ENCODE measurements around the gene USP48.

The USP48 gene

GRCh38 chr1:21749859-21750468 lies 33.0 kb downstream of the USP48 start:
- no peak for DNase-seq (ENCODE audit: low read depth, low spot score)

GRCh38 chr1:21749109-21749508 lies 33.8 kb downstream of the USP48 start:
- DNase-seq (ENCODE audit: low read depth, low spot score) = no peak

- no peak for DNase-seq (ENCODE audit: low read depth, low spot score)
These were observed 39.5 kb downstream of the USP48 start for GRCh38 chr1:21743476-21743875.

GRCh38 chr1:21742578-21742977 lies 40.4 kb downstream of the USP48 start:
- DNase-seq (ENCODE audit: low read depth, low spot score) = no peak

- DNase-seq (ENCODE audit: low read depth, low spot score) = no peak
These were observed 41.7 kb downstream of the USP48 start for GRCh38 chr1:21741206-21741605.

- no peak for DNase-seq (ENCODE audit: low read depth, low spot score)
These were observed 46.1 kb downstream of the USP48 start for GRCh38 chr1:21736876-21737275.

GRCh38 chr1:21736011-21736410 lies 46.9 kb downstream of the USP48 start:
- DNase-seq (ENCODE audit: low read depth, low spot score) = no peak

- DNase-seq (ENCODE audit: low read depth, low spot score) = no peak
These were observed 48.4 kb downstream of the USP48 start for GRCh38 chr1:21734526-21734925.

GRCh38 chr1:21732664-21733063 lies 50.3 kb downstream of the USP48 start:
- DNase-seq (ENCODE audit: low read depth, low spot score) = no peak

GRCh38 chr1:21725748-21726392 lies 57.1 kb downstream of the USP48 start:
- peak; percentile 14 for DNase-seq (ENCODE audit: low read depth, low spot score)

GRCh38 chr1:21724570-21724969 lies 58.4 kb downstream of the USP48 start:
- DNase-seq (ENCODE audit: low read depth, low spot score) = no peak

GRCh38 chr1:21724098-21724497 lies 58.9 kb downstream of the USP48 start:
- DNase-seq (ENCODE audit: low read depth, low spot score) = no peak

- no peak for DNase-seq (ENCODE audit: low read depth, low spot score)
These were observed 61.5 kb downstream of the USP48 start for GRCh38 chr1:21721295-21721985.

GRCh38 chr1:21716169-21716568 lies 66.8 kb downstream of the USP48 start:
- DNase-seq (ENCODE audit: low read depth, low spot score) = no peak

GRCh38 chr1:21707891-21708290 lies 75.1 kb downstream of the USP48 start:
- no peak for DNase-seq (ENCODE audit: low read depth, low spot score)

GRCh38 chr1:21707086-21707840 lies 75.7 kb downstream of the USP48 start:
- no peak for DNase-seq (ENCODE audit: low read depth, low spot score)

- peak; percentile 35 for DNase-seq (ENCODE audit: low read depth, low spot score)
These were observed 76.7 kb downstream of the USP48 start for GRCh38 chr1:21706151-21706835.

GRCh38 chr1:21705303-21705980 lies 77.5 kb downstream of the USP48 start:
- DNase-seq (ENCODE audit: low read depth, low spot score) = no peak

- no peak for DNase-seq (ENCODE audit: low read depth, low spot score)
These were observed 78.8 kb downstream of the USP48 start for GRCh38 chr1:21704145-21704544.

- DNase-seq (ENCODE audit: low read depth, low spot score) = peak; percentile 87
These were observed 79.5 kb downstream of the USP48 start for GRCh38 chr1:21703318-21703963.

GRCh38 chr1:21702780-21703179 lies 80.2 kb downstream of the USP48 start:
- no peak for DNase-seq (ENCODE audit: low read depth, low spot score)

Data from astrocyte of the hippocampus (primary cell).